ENCODE results near the gene OSBPL3.

OSBPL3 gene

GRCh38 chr7:24808518-24808917 lies 171.5 kb downstream of the OSBPL3 start:
- no peak for DNase-seq (ENCODE audit: low read depth)
- TF ChIP-seq POLR2A (IDR thresholded peaks at IDR 0.05; ENCODE audit: extremely low read depth, insufficient read length), result no peak
- no peak for TF ChIP-seq CTCF (IDR thresholded peaks at IDR 0.05; ENCODE audit: low read depth, low read length)
- TF ChIP-seq MYC (IDR thresholded peaks at IDR 0.05; ENCODE audit: low read depth, low read length), result no peak
- TF ChIP-seq MAX (IDR thresholded peaks at IDR 0.05; ENCODE audit: low read depth, low read length), result no peak

GRCh38 chr7:24802300-24802699 lies 177.7 kb downstream of the OSBPL3 start:
- no peak for DNase-seq (ENCODE audit: low read depth)
- H3K4me3 ChIP-seq (ENCODE audit: low read depth, low read length), result no peak overlapping the region
- TF ChIP-seq POLR2A (IDR thresholded peaks at IDR 0.05; ENCODE audit: extremely low read depth, insufficient read length) (no peak), CTCF (IDR thresholded peaks at IDR 0.05; ENCODE audit: low read depth, low read length) (no peak), MAX (IDR thresholded peaks at IDR 0.05; ENCODE audit: low read depth, low read length) (no peak), MYC (IDR thresholded peaks at IDR 0.05; ENCODE audit: low read depth, low read length) (no peak)

More at GRCh38 chr7:24808518-24808917, 171.5 kb downstream of the OSBPL3 start:
- no peak overlapping the region for H3K4me3 ChIP-seq (ENCODE audit: low read depth, low read length)

GRCh38 chr7:24801883-24802282 lies 178.1 kb downstream of the OSBPL3 start:
- no peak for DNase-seq (ENCODE audit: low read depth)
- no peak overlapping the region for H3K4me3 ChIP-seq (ENCODE audit: low read depth, low read length)
- no peak for TF ChIP-seq MYC (IDR thresholded peaks at IDR 0.05; ENCODE audit: low read depth, low read length)
- no peak for TF ChIP-seq POLR2A (IDR thresholded peaks at IDR 0.05; ENCODE audit: extremely low read depth, insufficient read length)
- TF ChIP-seq MAX (IDR thresholded peaks at IDR 0.05; ENCODE audit: low read depth, low read length), result no peak
- no peak for TF ChIP-seq CTCF (IDR thresholded peaks at IDR 0.05; ENCODE audit: low read depth, low read length)

GRCh38 chr7:24800667-24801066 lies 179.3 kb downstream of the OSBPL3 start:
- TF ChIP-seq CTCF (IDR thresholded peaks at IDR 0.05; ENCODE audit: low read depth, low read length) (no peak), MAX (IDR thresholded peaks at IDR 0.05; ENCODE audit: low read depth, low read length) (no peak), MYC (IDR thresholded peaks at IDR 0.05; ENCODE audit: low read depth, low read length) (no peak), POLR2A (IDR thresholded peaks at IDR 0.05; ENCODE audit: extremely low read depth, insufficient read length) (no peak)
- no peak overlapping the region for H3K4me3 ChIP-seq (ENCODE audit: low read depth, low read length)
- no peak for DNase-seq (ENCODE audit: low read depth)

GRCh38 chr7:24800073-24800472 lies 179.9 kb downstream of the OSBPL3 start:
- no peak overlapping the region for H3K4me3 ChIP-seq (ENCODE audit: low read depth, low read length)
- DNase-seq (ENCODE audit: low read depth), result no peak
- TF ChIP-seq MYC (IDR thresholded peaks at IDR 0.05; ENCODE audit: low read depth, low read length) (no peak), POLR2A (IDR thresholded peaks at IDR 0.05; ENCODE audit: extremely low read depth, insufficient read length) (no peak), MAX (IDR thresholded peaks at IDR 0.05; ENCODE audit: low read depth, low read length) (no peak), CTCF (IDR thresholded peaks at IDR 0.05; ENCODE audit: low read depth, low read length) (no peak)

GRCh38 chr7:24799506-24799905 lies 180.5 kb downstream of the OSBPL3 start:
- H3K4me3 ChIP-seq (ENCODE audit: low read depth, low read length), result no peak overlapping the region
- no peak for DNase-seq (ENCODE audit: low read depth)
- no peak for TF ChIP-seq MYC (IDR thresholded peaks at IDR 0.05; ENCODE audit: low read depth, low read length)
- no peak for TF ChIP-seq MAX (IDR thresholded peaks at IDR 0.05; ENCODE audit: low read depth, low read length)
